Measurements from ENCODE around the gene NAPEPLD.
"Not testable (repeated sequence)": the region's sequence is repeated elsewhere in the genome, so short reads cannot be mapped to it uniquely, and the experiment has no call there.

The NAPEPLD gene

DNA sequence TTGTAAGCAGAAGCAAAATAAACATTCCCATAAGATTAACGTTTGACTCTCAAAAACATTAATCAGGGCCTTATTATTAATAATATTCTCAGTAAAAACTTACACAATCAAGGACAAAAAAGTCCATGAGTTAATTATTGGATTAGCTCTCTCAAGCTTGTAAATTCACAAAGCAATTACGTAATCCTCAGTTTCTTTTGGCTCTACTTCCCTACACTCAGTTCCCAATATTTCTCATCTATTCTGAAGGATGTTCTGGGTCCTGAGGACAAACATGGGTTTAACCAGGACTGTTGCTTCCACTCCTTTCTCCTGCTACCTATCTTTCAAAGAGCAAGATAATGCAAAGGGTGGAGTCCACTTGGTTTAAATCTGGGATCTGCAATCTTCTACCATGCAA, 89.4 kb downstream of the NAPEPLD start:
- DNase-seq, result no peak

DNA sequence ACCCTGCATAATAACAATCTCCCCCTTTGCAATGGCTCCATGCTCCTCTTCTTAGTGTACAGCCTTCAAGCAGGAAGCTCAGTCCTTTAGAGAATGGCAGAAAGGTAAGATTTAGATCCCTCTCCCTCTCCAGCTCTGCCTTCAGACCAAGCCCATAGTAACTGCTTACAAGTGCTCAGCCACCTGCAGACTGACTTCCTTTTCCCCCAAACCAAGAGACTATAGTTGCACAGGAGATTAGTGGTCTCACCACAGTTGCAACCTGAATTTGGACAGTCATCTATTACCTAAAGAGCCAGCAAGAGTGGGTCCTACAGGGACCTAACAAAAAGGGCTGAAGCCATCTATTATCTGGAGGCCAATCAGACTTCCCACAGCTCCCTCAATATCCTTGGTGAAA, 90.8 kb downstream of the NAPEPLD start:
- no peak for DNase-seq

GRCh38 chr7:103056006-103056405, 92.9 kb downstream of the NAPEPLD start:
- DNase-seq, result not testable (repeated sequence)

GRCh38 chr7:103051519-103051918, 97.4 kb downstream of the NAPEPLD start:
- no peak for DNase-seq

Measured in activated gamma-delta T cell (primary cell).